ENCODE measurements around the gene CTXN1.

DNA sequence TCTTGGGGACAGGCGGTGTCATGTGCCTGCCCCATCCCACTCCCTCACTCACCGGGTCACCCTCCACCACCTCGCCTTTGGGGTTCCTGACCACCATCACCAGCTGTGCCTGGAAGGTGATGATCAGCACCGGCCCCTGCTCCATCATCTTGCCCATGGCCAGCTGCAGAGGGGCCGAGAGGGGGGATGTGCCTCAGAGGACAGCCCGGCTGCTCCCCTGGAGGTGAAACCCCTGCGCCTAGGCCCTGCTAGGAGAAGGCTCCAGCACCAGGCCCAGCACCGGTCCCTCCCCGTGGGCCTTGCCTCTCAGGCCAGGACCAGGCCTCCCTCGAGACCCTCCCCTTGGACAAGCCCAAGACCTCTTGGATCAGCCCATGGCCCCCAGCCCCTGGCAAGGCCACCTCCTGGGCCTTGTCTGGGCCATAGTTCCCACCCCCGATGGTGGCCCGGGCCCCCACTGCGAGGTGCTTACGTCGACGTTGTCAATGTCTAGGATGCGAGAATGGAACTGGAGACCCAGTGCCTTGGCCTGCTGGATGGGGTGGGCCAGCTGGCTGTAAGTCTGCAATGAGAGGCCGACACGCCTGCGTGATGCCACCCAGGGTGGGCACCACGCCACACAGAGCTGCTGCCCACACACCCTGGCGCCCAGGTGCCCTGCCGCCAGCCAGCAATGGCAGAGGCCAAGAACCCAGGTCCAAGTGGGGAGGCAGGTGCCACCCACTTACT lies 1.8 kb upstream of the CTXN1 start:
- TF ChIP-seq EZH2 (IDR thresholded peaks at IDR 0.05; ENCODE audit: low read length, missing control alignments), result no peak
- TF ChIP-seq, protein P1, sequence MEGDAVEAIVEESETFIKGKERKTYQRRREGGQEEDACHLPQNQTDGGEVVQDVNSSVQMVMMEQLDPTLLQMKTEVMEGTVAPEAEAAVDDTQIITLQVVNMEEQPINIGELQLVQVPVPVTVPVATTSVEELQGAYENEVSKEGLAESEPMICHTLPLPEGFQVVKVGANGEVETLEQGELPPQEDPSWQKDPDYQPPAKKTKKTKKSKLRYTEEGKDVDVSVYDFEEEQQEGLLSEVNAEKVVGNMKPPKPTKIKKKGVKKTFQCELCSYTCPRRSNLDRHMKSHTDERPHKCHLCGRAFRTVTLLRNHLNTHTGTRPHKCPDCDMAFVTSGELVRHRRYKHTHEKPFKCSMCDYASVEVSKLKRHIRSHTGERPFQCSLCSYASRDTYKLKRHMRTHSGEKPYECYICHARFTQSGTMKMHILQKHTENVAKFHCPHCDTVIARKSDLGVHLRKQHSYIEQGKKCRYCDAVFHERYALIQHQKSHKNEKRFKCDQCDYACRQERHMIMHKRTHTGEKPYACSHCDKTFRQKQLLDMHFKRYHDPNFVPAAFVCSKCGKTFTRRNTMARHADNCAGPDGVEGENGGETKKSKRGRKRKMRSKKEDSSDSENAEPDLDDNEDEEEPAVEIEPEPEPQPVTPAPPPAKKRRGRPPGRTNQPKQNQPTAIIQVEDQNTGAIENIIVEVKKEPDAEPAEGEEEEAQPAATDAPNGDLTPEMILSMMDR (conservative IDR thresholded peaks at IDR 0.05 in 1 of 2, IDR thresholded peaks at IDR 0.05 in 1 of 2; ENCODE audit: low read depth in 1 of 2, low read length in 2 of 2), result no peak
